ENCODE results near the gene EFTUD2. TPM values are rescaled to one million over a fixed set of nuclear protein-coding genes. Genes with fewer than 3 reads are reported as not detected.
"Not testable (repeated sequence)": the region's sequence is repeated elsewhere in the genome, so short reads cannot be mapped to it uniquely, and the experiment has no call there.

Gene EFTUD2
- total RNA-seq, result 140 TPM

- peak; percentile 91 for DNase-seq (ENCODE audit: low spot score)
Observed at GRCh38 chr17:44899074-44899782, at the start of gene EFTUD2. TSS of gene EFTUD2 (minus strand) at chr17:44899445. CDS start at chr17:44894521, 4,924 bp downstream.

GRCh38 chr17:44948315-44948795 is 49.1 kb upstream of the EFTUD2 start:
- DNase-seq (ENCODE audit: low spot score), result no peak

- peak; percentile 91 for DNase-seq (ENCODE audit: low spot score)
Observed at GRCh38 chr17:44947461-44948314, 48.4 kb upstream of the EFTUD2 start, which contains the start of gene KIF18B. TSS of gene KIF18B (minus strand) at chr17:44947773. CDS start at chr17:44936344, 11,429 bp downstream.

GRCh38 chr17:44945652-44946051 is 46.4 kb upstream of the EFTUD2 start:
- not testable (repeated sequence) for DNase-seq (ENCODE audit: low spot score)

- no peak for DNase-seq (ENCODE audit: low spot score)
Observed at GRCh38 chr17:44942456-44942855, 43.2 kb upstream of the EFTUD2 start.

- DNase-seq (ENCODE audit: low spot score), result no peak
Observed at GRCh38 chr17:44941712-44942331, 42.6 kb upstream of the EFTUD2 start.

GRCh38 chr17:44940768-44941167 is 41.5 kb upstream of the EFTUD2 start:
- no peak for DNase-seq (ENCODE audit: low spot score)

GRCh38 chr17:44940317-44940716 is 41.1 kb upstream of the EFTUD2 start:
- no peak for DNase-seq (ENCODE audit: low spot score)

- DNase-seq (ENCODE audit: low spot score), result no peak
Observed at GRCh38 chr17:44935116-44935515, 35.9 kb upstream of the EFTUD2 start.

- no peak for DNase-seq (ENCODE audit: low spot score)
Observed at GRCh38 chr17:44934745-44935105, 35.5 kb upstream of the EFTUD2 start.

GRCh38 chr17:44933824-44934744 is 34.8 kb upstream of the EFTUD2 start:
- DNase-seq (ENCODE audit: low spot score), result no peak

- no peak for DNase-seq (ENCODE audit: low spot score)
Observed at GRCh38 chr17:44932787-44933097, 33.5 kb upstream of the EFTUD2 start.

GRCh38 chr17:44932096-44932786 is 33.0 kb upstream of the EFTUD2 start:
- no peak for DNase-seq (ENCODE audit: low spot score)

- DNase-seq (ENCODE audit: low spot score), result no peak
Observed at GRCh38 chr17:44931376-44931775, 32.1 kb upstream of the EFTUD2 start.

GRCh38 chr17:44930667-44931066 is 31.4 kb upstream of the EFTUD2 start:
- no peak for DNase-seq (ENCODE audit: low spot score)

- DNase-seq (ENCODE audit: low spot score), result no peak
Observed at GRCh38 chr17:44928950-44929720, 29.9 kb upstream of the EFTUD2 start.

GRCh38 chr17:44928136-44928535 is 28.9 kb upstream of the EFTUD2 start:
- DNase-seq (ENCODE audit: low spot score), result no peak

GRCh38 chr17:44927696-44928095 is 28.5 kb upstream of the EFTUD2 start:
- no peak for DNase-seq (ENCODE audit: low spot score)

GRCh38 chr17:44926821-44927525 is 27.7 kb upstream of the EFTUD2 start:
- no peak for DNase-seq (ENCODE audit: low spot score)

Measured in ureter (tissue), 1 donor.